Measurements from ENCODE around the gene PEX11B. TPM values are rescaled to one million over a fixed set of nuclear protein-coding genes. Genes with fewer than 3 reads are reported as not detected.

The PEX11B gene
- polyA plus RNA-seq, 1 of the 3 experiments (the other 2 are of a cell fraction): 26.1 TPM

DNA sequence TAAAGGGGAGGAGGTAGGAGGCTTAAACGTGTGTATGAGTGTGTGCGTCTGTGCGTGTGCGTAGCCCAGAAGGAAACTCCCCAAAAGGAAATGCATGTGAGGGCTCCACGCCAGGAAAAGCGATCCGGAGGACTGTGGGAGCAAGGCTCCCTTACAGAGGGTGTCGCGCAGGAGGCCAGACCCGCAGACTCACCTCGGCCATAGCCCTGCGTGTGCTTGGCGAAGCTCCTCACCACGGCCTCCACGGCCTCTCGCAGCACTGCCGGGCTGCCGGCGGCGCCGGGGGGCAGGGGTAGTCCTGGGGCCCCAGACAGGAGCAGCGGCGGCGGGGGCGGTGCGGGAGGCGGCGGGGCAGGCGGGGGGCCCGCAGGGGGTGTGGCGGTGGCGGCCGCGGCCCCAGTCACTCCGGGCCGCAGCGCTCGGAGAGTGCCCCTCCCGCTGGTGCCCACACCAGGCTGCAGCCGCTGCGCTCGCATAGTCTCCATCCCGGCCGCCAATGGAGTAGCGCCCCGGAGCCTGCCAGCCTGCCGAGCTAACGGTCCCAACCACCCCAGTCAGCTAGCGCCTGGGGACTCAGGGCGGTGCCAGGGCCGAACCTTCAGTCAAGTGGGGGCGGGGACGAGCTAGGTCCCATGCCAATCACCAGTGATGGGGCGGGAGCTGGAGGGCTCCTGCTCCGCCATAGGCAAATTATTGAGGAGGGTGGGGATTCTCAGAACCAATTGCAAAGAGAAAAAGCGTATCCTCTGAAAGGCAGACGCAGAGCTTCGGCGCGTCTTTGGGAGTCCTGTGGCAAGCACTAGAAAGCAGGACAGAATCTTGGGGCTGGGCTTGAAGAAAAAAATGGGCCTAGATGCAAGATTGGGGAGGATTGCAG lies 39.2 kb upstream of the PEX11B start, which contains the start of gene LIX1L:
LIX1L (minus strand) TSS at position 575 of the 877 bp plus-strand sequence; CDS start at position 485, 90 bp downstream.
- H3K4me3 ChIP-seq (ENCODE audit: low read depth in 2 of 2, low read length in 1 of 2): peak within 1 kb of the TSS; percentile 62 to 74
- CTCF ChIA-PET: interaction anchor here (0.7 to 1.9 kb wide), 9 partner anchors 12 to 98 kb away, joined by 3 to 7 read pairs (median 3); partner anchors contain the start of genes PEX11B, PIAS3 and RBM8A
- WGBS (ENCODE audit: low lambda C conversion rate): under 1% methylated on average over 19 of the region's 60 CpGs
- no peaks in the 10 kb centered on the region for H3K9me2 ChIP-seq
- H3K9ac ChIP-seq: peak within 1 kb of the TSS; percentile 73
- H4K20me1 ChIP-seq (ENCODE audit: insufficient read depth): no peaks in the 10 kb centered on the region; the same call in 1 of the 2 replicates
- no peaks in the 10 kb centered on the region for H3K36me3 ChIP-seq (replicated peaks in 1 of 2; ENCODE audit: control insufficient read depth in 1 of 2, insufficient read depth in 2 of 2, low read length in 1 of 2)
- H3F3A ChIP-seq (replicated peaks; ENCODE audit: insufficient read depth): peaks cover 25% of the 10 kb centered on the region
- H3K4me1 ChIP-seq (ENCODE audit: control insufficient read depth in 1 of 2, insufficient read depth in 2 of 2, low read depth in 1 of 2, low read length in 1 of 2): peaks cover 26 to 52% of the 10 kb centered on the region in 2 experiments
- peak within 1 kb of the TSS; percentile 47 for H2AFZ ChIP-seq (ENCODE audit: low read depth)
- H3K4me2 ChIP-seq: peak within 1 kb of the TSS; percentile 78
- peak within 1 kb of the TSS; percentile 82 to 99 for H3K27ac ChIP-seq (ENCODE audit: low read depth in 2 of 2, low read length in 1 of 2)
- no peaks in the 10 kb centered on the region for H3K27me3 ChIP-seq (ENCODE audit: insufficient read depth)
- no peaks in the 10 kb centered on the region for H3K9me3 ChIP-seq
- peak; percentile 95 for DNase-seq
- H3K79me2 ChIP-seq (ENCODE audit: insufficient read depth): peaks cover 47% of the 10 kb centered on the region
- POLR2A ChIA-PET: interaction anchor here (0.6 to 2.5 kb wide), 7 partner anchors 14 to 99 kb away, joined by 3 to 34 read pairs (median 4); partner anchors contain the start of genes PEX11B, PIAS3 and RBM8A
- TF ChIP-seq SIN3A (IDR thresholded peaks at IDR 0.05; ENCODE audit: borderline replicate concordance, low read depth, low read length): 0 out of 2 replicates have a peak, but pooled peaks have one; percentile 9
- TF ChIP-seq, protein P1, sequence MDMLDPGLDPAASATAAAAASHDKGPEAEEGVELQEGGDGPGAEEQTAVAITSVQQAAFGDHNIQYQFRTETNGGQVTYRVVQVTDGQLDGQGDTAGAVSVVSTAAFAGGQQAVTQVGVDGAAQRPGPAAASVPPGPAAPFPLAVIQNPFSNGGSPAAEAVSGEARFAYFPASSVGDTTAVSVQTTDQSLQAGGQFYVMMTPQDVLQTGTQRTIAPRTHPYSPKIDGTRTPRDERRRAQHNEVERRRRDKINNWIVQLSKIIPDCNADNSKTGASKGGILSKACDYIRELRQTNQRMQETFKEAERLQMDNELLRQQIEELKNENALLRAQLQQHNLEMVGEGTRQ (IDR thresholded peaks at IDR 0.05; ENCODE audit: borderline replicate concordance, low read depth, low read length): no peak
- TF ChIP-seq CHD2 (IDR thresholded peaks at IDR 0.05; ENCODE audit: low read length, partially characterized antibody): peak; percentile 89
- TF ChIP-seq, protein P2, sequence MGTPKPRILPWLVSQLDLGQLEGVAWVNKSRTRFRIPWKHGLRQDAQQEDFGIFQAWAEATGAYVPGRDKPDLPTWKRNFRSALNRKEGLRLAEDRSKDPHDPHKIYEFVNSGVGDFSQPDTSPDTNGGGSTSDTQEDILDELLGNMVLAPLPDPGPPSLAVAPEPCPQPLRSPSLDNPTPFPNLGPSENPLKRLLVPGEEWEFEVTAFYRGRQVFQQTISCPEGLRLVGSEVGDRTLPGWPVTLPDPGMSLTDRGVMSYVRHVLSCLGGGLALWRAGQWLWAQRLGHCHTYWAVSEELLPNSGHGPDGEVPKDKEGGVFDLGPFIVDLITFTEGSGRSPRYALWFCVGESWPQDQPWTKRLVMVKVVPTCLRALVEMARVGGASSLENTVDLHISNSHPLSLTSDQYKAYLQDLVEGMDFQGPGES (IDR thresholded peaks at IDR 0.05; ENCODE audit: low read depth, low read length): peak; percentile 26; the same call in 1 of the 2 replicates
- TF ChIP-seq SMC3 (IDR thresholded peaks at IDR 0.05; ENCODE audit: low read depth, low read length): no peak
- TF ChIP-seq, protein P3, sequence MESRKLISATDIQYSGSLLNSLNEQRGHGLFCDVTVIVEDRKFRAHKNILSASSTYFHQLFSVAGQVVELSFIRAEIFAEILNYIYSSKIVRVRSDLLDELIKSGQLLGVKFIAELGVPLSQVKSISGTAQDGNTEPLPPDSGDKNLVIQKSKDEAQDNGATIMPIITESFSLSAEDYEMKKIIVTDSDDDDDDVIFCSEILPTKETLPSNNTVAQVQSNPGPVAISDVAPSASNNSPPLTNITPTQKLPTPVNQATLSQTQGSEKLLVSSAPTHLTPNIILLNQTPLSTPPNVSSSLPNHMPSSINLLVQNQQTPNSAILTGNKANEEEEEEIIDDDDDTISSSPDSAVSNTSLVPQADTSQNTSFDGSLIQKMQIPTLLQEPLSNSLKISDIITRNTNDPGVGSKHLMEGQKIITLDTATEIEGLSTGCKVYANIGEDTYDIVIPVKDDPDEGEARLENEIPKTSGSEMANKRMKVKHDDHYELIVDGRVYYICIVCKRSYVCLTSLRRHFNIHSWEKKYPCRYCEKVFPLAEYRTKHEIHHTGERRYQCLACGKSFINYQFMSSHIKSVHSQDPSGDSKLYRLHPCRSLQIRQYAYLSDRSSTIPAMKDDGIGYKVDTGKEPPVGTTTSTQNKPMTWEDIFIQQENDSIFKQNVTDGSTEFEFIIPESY (IDR thresholded peaks at IDR 0.05; ENCODE audit: borderline replicate concordance, low read depth): no peak
- TF ChIP-seq, protein P4, sequence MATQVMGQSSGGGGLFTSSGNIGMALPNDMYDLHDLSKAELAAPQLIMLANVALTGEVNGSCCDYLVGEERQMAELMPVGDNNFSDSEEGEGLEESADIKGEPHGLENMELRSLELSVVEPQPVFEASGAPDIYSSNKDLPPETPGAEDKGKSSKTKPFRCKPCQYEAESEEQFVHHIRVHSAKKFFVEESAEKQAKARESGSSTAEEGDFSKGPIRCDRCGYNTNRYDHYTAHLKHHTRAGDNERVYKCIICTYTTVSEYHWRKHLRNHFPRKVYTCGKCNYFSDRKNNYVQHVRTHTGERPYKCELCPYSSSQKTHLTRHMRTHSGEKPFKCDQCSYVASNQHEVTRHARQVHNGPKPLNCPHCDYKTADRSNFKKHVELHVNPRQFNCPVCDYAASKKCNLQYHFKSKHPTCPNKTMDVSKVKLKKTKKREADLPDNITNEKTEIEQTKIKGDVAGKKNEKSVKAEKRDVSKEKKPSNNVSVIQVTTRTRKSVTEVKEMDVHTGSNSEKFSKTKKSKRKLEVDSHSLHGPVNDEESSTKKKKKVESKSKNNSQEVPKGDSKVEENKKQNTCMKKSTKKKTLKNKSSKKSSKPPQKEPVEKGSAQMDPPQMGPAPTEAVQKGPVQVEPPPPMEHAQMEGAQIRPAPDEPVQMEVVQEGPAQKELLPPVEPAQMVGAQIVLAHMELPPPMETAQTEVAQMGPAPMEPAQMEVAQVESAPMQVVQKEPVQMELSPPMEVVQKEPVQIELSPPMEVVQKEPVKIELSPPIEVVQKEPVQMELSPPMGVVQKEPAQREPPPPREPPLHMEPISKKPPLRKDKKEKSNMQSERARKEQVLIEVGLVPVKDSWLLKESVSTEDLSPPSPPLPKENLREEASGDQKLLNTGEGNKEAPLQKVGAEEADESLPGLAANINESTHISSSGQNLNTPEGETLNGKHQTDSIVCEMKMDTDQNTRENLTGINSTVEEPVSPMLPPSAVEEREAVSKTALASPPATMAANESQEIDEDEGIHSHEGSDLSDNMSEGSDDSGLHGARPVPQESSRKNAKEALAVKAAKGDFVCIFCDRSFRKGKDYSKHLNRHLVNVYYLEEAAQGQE (IDR thresholded peaks at IDR 0.05; ENCODE audit: low read depth, low read length): no peak
- TF ChIP-seq ELF1 (IDR thresholded peaks at IDR 0.05): no peak
- TF ChIP-seq, protein P5, sequence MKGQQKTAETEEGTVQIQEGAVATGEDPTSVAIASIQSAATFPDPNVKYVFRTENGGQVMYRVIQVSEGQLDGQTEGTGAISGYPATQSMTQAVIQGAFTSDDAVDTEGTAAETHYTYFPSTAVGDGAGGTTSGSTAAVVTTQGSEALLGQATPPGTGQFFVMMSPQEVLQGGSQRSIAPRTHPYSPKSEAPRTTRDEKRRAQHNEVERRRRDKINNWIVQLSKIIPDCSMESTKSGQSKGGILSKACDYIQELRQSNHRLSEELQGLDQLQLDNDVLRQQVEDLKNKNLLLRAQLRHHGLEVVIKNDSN (IDR thresholded peaks at IDR 0.05; ENCODE audit: borderline replicate concordance, low read depth): no peak
- no peak for TF ChIP-seq GATA2 (CRISPR knock-in tag; IDR thresholded peaks at IDR 0.05)
- no peak for TF ChIP-seq TCF12 (IDR thresholded peaks at IDR 0.05)
- no peak; a peak in 1 of 4 replicates for TF ChIP-seq EP300 (IDR thresholded peaks at IDR 0.05; ENCODE audit: borderline replicate concordance in 1 of 2, low read depth in 1 of 2, low read length in 1 of 2)
- TF ChIP-seq RCOR1 (IDR thresholded peaks at IDR 0.05; ENCODE audit: low read length): no peak; the same call in 1 of the 2 replicates
- TF ChIP-seq NRF1 (IDR thresholded peaks at IDR 0.05; ENCODE audit: low read depth, low read length): peak; percentile 43; the same call in 1 of the 2 replicates
- TF ChIP-seq MEF2A (IDR thresholded peaks at IDR 0.05; ENCODE audit: borderline replicate concordance, low read depth): no peak
- TF ChIP-seq GABPA (IDR thresholded peaks at IDR 0.05; ENCODE audit: low read depth): 0 out of 2 replicates have a peak, but pooled peaks have one; percentile 27
- TF ChIP-seq, protein P6, sequence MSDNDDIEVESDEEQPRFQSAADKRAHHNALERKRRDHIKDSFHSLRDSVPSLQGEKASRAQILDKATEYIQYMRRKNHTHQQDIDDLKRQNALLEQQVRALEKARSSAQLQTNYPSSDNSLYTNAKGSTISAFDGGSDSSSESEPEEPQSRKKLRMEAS (IDR thresholded peaks at IDR 0.05; ENCODE audit: low read depth): peak; percentile 54; the same call in 1 of the 2 replicates
- no peak for TF ChIP-seq RAD21 (IDR thresholded peaks at IDR 0.05; ENCODE audit: low read length)
- TF ChIP-seq TAF1 (IDR thresholded peaks at IDR 0.05; ENCODE audit: borderline replicate concordance, low read depth, low read length): peak; percentile 63
- TF ChIP-seq FOSL2 (IDR thresholded peaks at IDR 0.05; ENCODE audit: borderline replicate concordance, low read depth): no peak
- peak; percentile 78; the same call in 1 of the 2 replicates for TF ChIP-seq MXI1 (IDR thresholded peaks at IDR 0.05; ENCODE audit: low read depth, low read length)
